GM23248 (cell line): ENCODE measurements around the gene HK3. TPM values are rescaled to one million over a fixed set of nuclear protein-coding genes. Genes with fewer than 3 reads are reported as not detected.

ENCODE experiments used
- DNase-seq: peaks from one replicate; pipeline ENCODE4 v3.0.0-alpha.2; 2015
- H2AFZ ChIP-seq: fragments of 200-600 bp; sonication (generic); 2 replicates; pipeline ENCODE4 v1.6.1; 2016; ENCODE audit warnings: antibody characterized with exemption
- H3F3A ChIP-seq: fragments of 200-600 bp; sonication (generic); 2 replicates; pipeline ENCODE4 v1.6.1; 2016; ENCODE audit warnings: mild to moderate bottlenecking, antibody characterized with exemption, mixed run types; ENCODE audit not compliant: insufficient read depth
- H3K27ac ChIP-seq: fragments of 200-600 bp; sonication (generic); 2 replicates; pipeline ENCODE4 v1.5.1; 2016; ENCODE audit warnings: mild to moderate bottlenecking
- H3K27me3 ChIP-seq: fragments of 200-600 bp; sonication (generic); replicated peaks from 2 replicates; pipeline ENCODE4 v1.6.1; 2016; ENCODE audit warnings: mild to moderate bottlenecking; ENCODE audit not compliant: insufficient read depth
- H3K36me3 ChIP-seq: fragments of 200-600 bp; sonication (generic); 2 replicates; pipeline ENCODE4 v1.6.1; 2016; ENCODE audit warnings: low read depth, mild to moderate bottlenecking
- H3K4me1 ChIP-seq: fragments of 200-600 bp; sonication (generic); 2 replicates; pipeline ENCODE4 v1.6.1; 2016; ENCODE audit warnings: mild to moderate bottlenecking; ENCODE audit not compliant: insufficient read depth
- H3K4me2 ChIP-seq: fragments of 200-600 bp; sonication (generic); one replicate; pipeline ENCODE4 v1.6.1; 2016; ENCODE audit warnings: mild to moderate bottlenecking; ENCODE audit not compliant: unreplicated experiment
- H3K4me3 ChIP-seq: fragments of 200-600 bp; sonication (generic); 2 replicates; pipeline ENCODE4 v1.5.1; 2016; ENCODE audit warnings: mild to moderate bottlenecking
- H3K79me2 ChIP-seq: fragments of 200-600 bp; sonication (generic); 2 replicates; pipeline ENCODE4 v1.6.1; 2016; ENCODE audit warnings: mild to moderate bottlenecking; ENCODE audit not compliant: insufficient read depth
- H3K9ac ChIP-seq: fragments of 200-600 bp; sonication (generic); 2 replicates; pipeline ENCODE4 v1.6.1; 2016; ENCODE audit warnings: mild to moderate bottlenecking
- H3K9me2 ChIP-seq: fragments of 200-600 bp; sonication (generic); 2 replicates; pipeline ENCODE4 v1.6.1; 2016; ENCODE audit warnings: mixed run types, mild to moderate bottlenecking, moderate library complexity; ENCODE audit not compliant: insufficient read depth
- H3K9me3 ChIP-seq: fragments of 200-600 bp; sonication (generic); one replicate; pipeline ENCODE4 v1.6.1; 2017; ENCODE audit warnings: low read depth
- H4K20me1 ChIP-seq: fragments of 200-600 bp; sonication (generic); 2 replicates; pipeline ENCODE4 v1.6.0; 2016; ENCODE audit not compliant: insufficient read depth
- EZH2 ChIP-seq: fragments of 200-600 bp; sonication (generic); IDR thresholded peaks from 2 replicates; pipeline ENCODE4 v1.6.1; 2018; ENCODE audit warnings: antibody characterized with exemption, mild to moderate bottlenecking; ENCODE audit not compliant: insufficient read depth, poor library complexity, severe bottlenecking
- EZH2phosphoT487 ChIP-seq: fragments of 200-600 bp; sonication (generic); IDR thresholded peaks from 2 replicates; pipeline ENCODE4 v1.6.1; 2018; ENCODE audit warnings: antibody characterized with exemption, moderate library complexity, mild to moderate bottlenecking, low read depth; ENCODE audit not compliant: insufficient read depth
- WGBS, 2 experiments: methylation state at CpG; one replicate each; pipeline ENCODE4 v1.1.6; 2015 to 2017; ENCODE audit warnings: low lambda C conversion rate in 2 of 2, low coverage in 1 of 2; ENCODE audit errors: missing lambda C conversion rate in 2 of 2; 5-methylcytosine and 5-hydroxymethylcytosine counted together
- in situ Hi-C: fragments of 300-500 bp; cut with MboI; formaldehyde crosslinking; loops from 2 replicates; pipeline ENCODE4 v1.15.0; 2020
- polyA plus RNA-seq: library from polyadenylated mRNA; unstranded; fragments of >200 nt; fragmentation: Nextera tagmentation; extraction: Ambion mirVana; gene quantifications from 2 replicates; pipeline ENCODE4 v1.2.1, GENCODE V29; 2016
- total RNA-seq: library from RNA; depleted of rRNA; stranded (reverse); fragments of >200 nt; shearing (Covaris generic); gene quantifications from 2 replicates; pipeline ENCODE4 v1.2.3, GENCODE V29; 2014

The HK3 gene
- total and polyA plus RNA-seq, 2 experiments from 2014 or later, result not detected

GRCh38 chr5:176859916-176860315 is 39.2 kb downstream of the HK3 start:
- DNase-seq, result no peak
- TF ChIP-seq EZH2 (no peak), EZH2phosphoT487 (no peak)
- WGBS, 2 experiments, result 32 to 33% methylated on average over 7 to 10 of the region's 10 CpGs
- H3K4me1 ChIP-seq, result no peaks in the 10 kb centered on the region
- H2AFZ ChIP-seq, result no peak overlapping the region
- H3K9me2 ChIP-seq, result no peaks in the 10 kb centered on the region
- H3K27ac ChIP-seq, result no peak overlapping the region
- no peak overlapping the region for H3K4me2 ChIP-seq
- no peaks in the 10 kb centered on the region for H3K79me2 ChIP-seq
- in situ Hi-C loops, result no loop called here
- H3K4me3 ChIP-seq, result no peak overlapping the region
- no peaks in the 10 kb centered on the region for H3K9me3 ChIP-seq
- no peaks in the 10 kb centered on the region for H3K36me3 ChIP-seq
- H3K9ac ChIP-seq, result no peak overlapping the region
- no peaks in the 10 kb centered on the region for H4K20me1 ChIP-seq
- H3F3A ChIP-seq, result no peaks in the 10 kb centered on the region
- H3K27me3 ChIP-seq, result peaks cover 9% of the 10 kb centered on the region

DNA sequence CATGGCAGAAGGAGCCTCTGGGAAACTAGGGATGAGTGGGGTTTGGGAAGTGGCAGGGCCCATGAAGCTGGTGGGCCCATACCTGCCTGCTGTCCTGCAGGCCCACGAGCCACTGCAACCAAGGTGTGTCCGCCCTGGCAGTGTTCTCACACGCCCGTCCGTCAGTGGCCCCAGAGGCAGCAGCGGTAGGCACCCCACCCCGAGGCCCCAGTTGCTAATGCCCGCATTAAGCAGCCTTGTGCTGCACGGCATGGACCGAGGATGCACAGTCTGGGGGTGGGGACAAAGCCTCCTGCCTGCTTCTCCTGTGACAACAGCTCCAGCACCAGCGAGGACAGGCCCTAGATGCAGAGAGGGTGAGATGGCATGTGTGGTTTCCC is 41.3 kb downstream of the HK3 start:
- Histone ChIP-seq H3K27me3 (no peaks in the 10 kb centered on the region; the same call in 1 of the 2 replicates), H3K9ac (no peak overlapping the region), H3K36me3 (no peaks in the 10 kb centered on the region), H3K27ac (no peak overlapping the region), H3F3A (no peaks in the 10 kb centered on the region), H3K4me1 (no peaks in the 10 kb centered on the region), H3K9me2 (no peaks in the 10 kb centered on the region), H3K79me2 (no peaks in the 10 kb centered on the region), H3K9me3 (no peaks in the 10 kb centered on the region), H3K4me2 (no peak overlapping the region), H2AFZ (no peak overlapping the region), H3K4me3 (no peak overlapping the region), H4K20me1 (no peaks in the 10 kb centered on the region)
- TF ChIP-seq EZH2 (no peak), EZH2phosphoT487 (no peak)
- WGBS, 2 experiments, result 48 to 53% methylated on average over 11 of the region's 11 CpGs
- no peak for DNase-seq
- in situ Hi-C loops, result no loop called here

DNA sequence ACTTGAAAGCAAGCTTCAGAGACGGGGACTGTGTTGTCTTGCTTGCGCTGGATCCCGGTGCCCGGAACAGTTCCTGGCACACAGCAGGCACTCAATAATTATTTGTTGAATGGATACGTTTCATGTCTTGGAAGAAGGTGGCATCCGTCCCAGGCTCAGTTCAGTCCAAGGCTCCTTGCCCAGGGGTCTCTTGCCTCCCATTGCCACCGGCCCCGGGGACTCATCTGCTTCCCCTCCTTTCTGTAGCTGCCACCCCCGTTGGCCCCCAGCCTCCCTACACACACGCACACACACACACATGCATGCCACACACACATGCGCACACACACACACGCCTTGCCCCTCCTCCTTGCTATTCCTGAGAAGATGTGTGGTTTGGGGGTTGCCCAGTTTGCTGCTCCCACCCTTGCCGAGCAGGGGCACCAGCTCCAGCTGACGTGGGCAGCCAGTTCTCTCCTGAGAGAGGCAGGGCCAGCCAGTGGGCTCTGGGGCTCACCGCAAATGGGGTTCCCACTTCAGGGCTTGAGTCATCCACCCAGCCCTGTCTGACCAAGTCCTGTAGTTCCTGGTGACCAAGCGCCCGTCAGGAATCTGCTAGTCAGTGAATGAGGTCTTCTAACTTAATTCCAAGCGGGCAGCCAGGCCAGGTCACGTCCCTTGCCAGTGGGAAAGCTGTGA is 41.8 kb downstream of the HK3 start:
- no peaks in the 10 kb centered on the region; the same call in 1 of the 2 replicates for H3K27me3 ChIP-seq
- no peaks in the 10 kb centered on the region for H3K9me3 ChIP-seq
- H3K4me2 ChIP-seq, result no peak overlapping the region
- WGBS, 2 experiments, result 36 to 37% methylated on average over 17 to 19 of the region's 19 CpGs
- no peak overlapping the region for H3K4me3 ChIP-seq
- H3K9ac ChIP-seq, result no peak overlapping the region
- peak; percentile 19 for DNase-seq
- no peaks in the 10 kb centered on the region for H3F3A ChIP-seq
- H3K9me2 ChIP-seq, result no peaks in the 10 kb centered on the region
- TF ChIP-seq EZH2phosphoT487 (no peak), EZH2 (no peak)
- H4K20me1 ChIP-seq, result no peaks in the 10 kb centered on the region
- in situ Hi-C loops, result no loop called here
- H3K27ac ChIP-seq, result no peak overlapping the region
- H3K79me2 ChIP-seq, result no peaks in the 10 kb centered on the region
- H3K36me3 ChIP-seq, result no peaks in the 10 kb centered on the region
- H3K4me1 ChIP-seq, result no peaks in the 10 kb centered on the region
- H2AFZ ChIP-seq, result no peak overlapping the region

DNA sequence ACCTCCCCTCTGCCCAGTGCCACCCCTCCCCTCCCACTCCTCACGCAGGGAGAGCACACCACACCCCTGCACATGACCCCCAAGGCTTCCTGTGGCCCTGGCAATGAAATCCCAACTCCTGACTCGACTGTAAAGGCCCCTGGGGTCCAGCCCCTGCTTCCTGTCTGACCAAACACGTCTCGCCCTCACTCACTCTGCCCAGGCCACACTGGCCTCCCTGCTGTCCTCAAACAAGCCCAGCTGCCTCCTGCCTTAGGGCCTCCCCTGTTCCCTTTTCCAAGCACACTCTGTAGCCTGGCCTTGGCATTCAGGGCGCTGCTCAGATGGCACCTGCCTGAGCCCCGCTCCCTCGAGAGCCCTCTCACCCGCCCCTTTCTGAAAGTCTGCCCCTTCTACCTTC is 42.4 kb downstream of the HK3 start:
- no peaks in the 10 kb centered on the region for H3K36me3 ChIP-seq
- H4K20me1 ChIP-seq, result no peaks in the 10 kb centered on the region
- H3K27ac ChIP-seq, result no peak overlapping the region
- no peak for TF ChIP-seq EZH2
- no peak for TF ChIP-seq EZH2phosphoT487
- H3K4me3 ChIP-seq, result no peak overlapping the region
- no peaks in the 10 kb centered on the region for H3K4me1 ChIP-seq
- no peak overlapping the region for H3K4me2 ChIP-seq
- H3K9me3 ChIP-seq, result no peaks in the 10 kb centered on the region
- WGBS, 2 experiments, result 27 to 32% methylated on average over 7 to 8 of the region's 8 CpGs
- no peak overlapping the region for H3K9ac ChIP-seq
- no peaks in the 10 kb centered on the region for H3K9me2 ChIP-seq
- no peaks in the 10 kb centered on the region; the same call in 1 of the 2 replicates for H3K27me3 ChIP-seq
- DNase-seq, result no peak
- in situ Hi-C loops, result no loop called here
- no peaks in the 10 kb centered on the region for H3F3A ChIP-seq
- no peak overlapping the region for H2AFZ ChIP-seq
- no peaks in the 10 kb centered on the region for H3K79me2 ChIP-seq

GRCh38 chr5:176855598-176855997 is 43.5 kb downstream of the HK3 start:
- Histone ChIP-seq H3K9me2 (no peaks in the 10 kb centered on the region), H3K36me3 (no peaks in the 10 kb centered on the region), H2AFZ (no peak overlapping the region), H3K79me2 (no peaks in the 10 kb centered on the region), H3K4me3 (no peak overlapping the region), H3K9ac (no peak overlapping the region), H3K27ac (no peak overlapping the region), H3K4me2 (no peak overlapping the region), H3K27me3 (no peaks in the 10 kb centered on the region; the same call in 1 of the 2 replicates), H4K20me1 (no peaks in the 10 kb centered on the region), H3K4me1 (no peaks in the 10 kb centered on the region), H3K9me3 (no peaks in the 10 kb centered on the region), H3F3A (no peaks in the 10 kb centered on the region)
- in situ Hi-C loops, result no loop called here
- TF ChIP-seq EZH2phosphoT487 (no peak), EZH2 (no peak)
- DNase-seq, result no peak
- 80% methylated on average over 15 to 18 of the region's 18 CpGs for WGBS, 2 experiments
